ENCODE data around the gene ZNF18. TPM values are rescaled to one million over a fixed set of nuclear protein-coding genes. Genes with fewer than 3 reads are reported as not detected.
A peak's percentile ranks its signal among the peaks of the same experiment; 100 is the strongest.

Gene ZNF18, protein sequence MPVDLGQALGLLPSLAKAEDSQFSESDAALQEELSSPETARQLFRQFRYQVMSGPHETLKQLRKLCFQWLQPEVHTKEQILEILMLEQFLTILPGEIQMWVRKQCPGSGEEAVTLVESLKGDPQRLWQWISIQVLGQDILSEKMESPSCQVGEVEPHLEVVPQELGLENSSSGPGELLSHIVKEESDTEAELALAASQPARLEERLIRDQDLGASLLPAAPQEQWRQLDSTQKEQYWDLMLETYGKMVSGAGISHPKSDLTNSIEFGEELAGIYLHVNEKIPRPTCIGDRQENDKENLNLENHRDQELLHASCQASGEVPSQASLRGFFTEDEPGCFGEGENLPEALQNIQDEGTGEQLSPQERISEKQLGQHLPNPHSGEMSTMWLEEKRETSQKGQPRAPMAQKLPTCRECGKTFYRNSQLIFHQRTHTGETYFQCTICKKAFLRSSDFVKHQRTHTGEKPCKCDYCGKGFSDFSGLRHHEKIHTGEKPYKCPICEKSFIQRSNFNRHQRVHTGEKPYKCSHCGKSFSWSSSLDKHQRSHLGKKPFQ
- total RNA-seq (10 to 100 TPM; 16.2 to 16.5 TPM), polyA plus RNA-seq (ENCODE audit: insufficient read length in 2 of 2) (10 to 100 TPM; 10.1 to 12.0 TPM)
- long read RNA-seq, donor 1, partial matches to known transcripts, result 0 of 1 reads
- long read RNA-seq, donor 1, other reads (novel, unspliced or antisense), result 0 of 1 reads
- long read RNA-seq, donor 2, partial matches to known transcripts, result 0 of 1 reads
- long read RNA-seq, donor 2, other reads (novel, unspliced or antisense), result 0 of 1 reads
- long read RNA-seq, donor 3, result 0 reads
- long read RNA-seq, donor 4, result 0 reads

DNA sequence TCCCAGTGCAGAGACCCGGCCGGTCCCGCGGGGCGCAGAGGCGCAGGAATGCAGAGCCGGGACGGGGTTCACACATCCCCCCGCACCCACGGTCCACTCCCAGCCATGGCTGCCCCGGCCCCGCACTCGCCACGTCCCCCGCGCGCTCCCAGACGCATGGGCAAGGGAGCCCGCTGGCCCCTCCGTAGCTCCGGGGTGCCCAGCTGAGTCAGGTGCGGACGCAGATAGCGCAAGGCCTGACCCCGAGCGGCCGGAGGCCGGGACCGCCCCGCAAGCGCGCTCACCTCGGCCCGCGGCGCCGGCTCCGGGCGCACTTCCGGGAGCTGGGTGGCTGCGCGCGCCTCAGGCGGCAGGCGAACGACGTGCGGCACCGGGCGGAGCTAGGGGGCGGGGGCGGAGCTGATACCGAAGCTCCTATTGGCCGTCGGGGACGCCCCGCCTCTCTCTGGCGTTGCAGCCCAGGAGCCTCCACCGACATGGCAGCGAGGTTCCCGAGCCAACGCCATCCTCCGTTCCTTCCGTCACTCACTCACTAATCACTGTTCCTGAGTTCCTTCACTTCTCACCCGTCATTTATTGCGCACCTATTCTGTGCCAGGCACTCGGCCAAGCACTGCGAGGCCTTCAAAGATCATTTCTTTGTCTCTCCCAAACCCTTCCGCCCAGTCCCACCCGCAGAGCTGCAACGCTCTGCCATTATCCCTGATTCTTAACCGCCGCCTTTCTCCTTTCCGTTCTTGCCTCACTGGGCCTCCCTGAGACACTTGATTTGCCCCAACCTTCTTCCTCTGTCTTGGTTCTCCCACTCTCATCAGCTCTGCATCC lies at the start of gene ZNF18:
Gene ZNF18 (minus strand): TSS at position 329 of the 825 bp plus-strand sequence. CDS start 4,646 bp downstream, outside the sequence.
- peak; percentile 82 to 98 (median 90) for DNase-seq (ENCODE audit: low read depth in 4 of 6, low spot score in 6 of 6)

DNA sequence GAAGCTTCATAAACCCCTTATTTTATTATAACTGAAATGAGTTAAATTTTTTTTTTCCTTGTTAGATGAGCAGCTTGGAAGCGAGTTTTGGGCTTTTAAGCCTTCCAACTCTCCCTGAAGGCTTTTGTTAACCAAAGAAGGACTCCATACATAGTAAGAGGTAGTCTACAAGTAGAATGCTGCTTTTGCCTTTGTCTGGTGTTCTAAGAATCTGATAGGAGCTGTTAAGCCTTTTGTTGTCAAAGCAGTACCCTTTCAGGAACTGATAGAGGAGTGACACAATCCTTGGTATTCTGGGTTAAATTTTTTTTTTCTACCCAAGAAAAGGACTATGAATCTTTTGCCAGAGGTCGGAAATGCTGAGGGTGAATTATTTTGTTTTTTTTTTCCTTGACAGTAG lies 49.5 kb upstream of the ZNF18 start:
- Histone ChIP-seq H3K27me3 (ENCODE audit: control insufficient read depth, insufficient read depth, low read length) (no peaks in the 10 kb centered on the region), H3K9me3 (ENCODE audit: control insufficient read depth, insufficient read depth, low read length) (no peaks in the 10 kb centered on the region), H3K27ac (ENCODE audit: low read depth, low read length) (no peak overlapping the region), H3K4me1 (ENCODE audit: control insufficient read depth, insufficient read depth, low read length) (no peaks in the 10 kb centered on the region), H3K4me3 (ENCODE audit: low read depth, low read length) (no peak overlapping the region), H3K36me3 (ENCODE audit: control insufficient read depth, insufficient read depth, low read length) (no peaks in the 10 kb centered on the region)
- DNase-seq (ENCODE audit: low read depth in 4 of 6, low spot score in 6 of 6), result no peak
- WGBS (ENCODE audit: insufficient coverage), result no CpG with 5 or more reads among the region's 2 CpGs

More for the DNA sequence above, at the start of gene ZNF18:
- no peaks in the 10 kb centered on the region for H3K9me3 ChIP-seq (ENCODE audit: control insufficient read depth, insufficient read depth, low read length)
- H3K4me1 ChIP-seq (ENCODE audit: control insufficient read depth, insufficient read depth, low read length), result peaks cover 6% of the 10 kb centered on the region
- H3K4me3 ChIP-seq (ENCODE audit: low read depth, low read length), result peak within 1 kb of the TSS; percentile 85
- H3K27me3 ChIP-seq (ENCODE audit: control insufficient read depth, insufficient read depth, low read length), result no peaks in the 10 kb centered on the region
- peaks cover 5% of the 10 kb centered on the region for H3K36me3 ChIP-seq (ENCODE audit: control insufficient read depth, insufficient read depth, low read length)
- WGBS (ENCODE audit: insufficient coverage), result under 1% methylated on average over 74 of the region's 74 CpGs
- H3K27ac ChIP-seq (ENCODE audit: low read depth, low read length), result peak within 1 kb of the TSS; percentile 93

DNA sequence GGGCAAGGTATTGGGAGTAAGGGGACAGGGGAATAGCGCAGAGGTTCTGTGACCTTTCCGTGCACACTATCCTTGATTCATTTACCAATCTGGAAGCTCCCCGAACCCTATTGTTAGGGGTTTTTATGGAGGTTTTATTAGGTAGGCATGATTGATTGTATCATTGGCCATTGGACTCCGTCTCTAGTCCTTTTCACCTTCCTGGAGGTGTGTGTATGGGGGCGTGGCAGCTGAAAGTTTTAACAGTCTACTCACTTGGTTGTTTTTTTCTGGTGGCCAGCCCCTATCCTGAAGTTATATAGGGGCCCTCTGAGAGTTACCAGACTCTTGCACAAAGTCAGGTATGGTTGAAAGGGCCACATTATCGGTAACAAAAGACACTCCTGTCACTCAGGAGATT lies 46.4 kb upstream of the ZNF18 start:
- H3K4me1 ChIP-seq (ENCODE audit: control insufficient read depth, insufficient read depth, low read length), result no peaks in the 10 kb centered on the region
- 100% methylated on average over 2 of the region's 6 CpGs for WGBS (ENCODE audit: insufficient coverage)
- DNase-seq (ENCODE audit: low read depth in 4 of 6, low spot score in 6 of 6), result no peak

DNA sequence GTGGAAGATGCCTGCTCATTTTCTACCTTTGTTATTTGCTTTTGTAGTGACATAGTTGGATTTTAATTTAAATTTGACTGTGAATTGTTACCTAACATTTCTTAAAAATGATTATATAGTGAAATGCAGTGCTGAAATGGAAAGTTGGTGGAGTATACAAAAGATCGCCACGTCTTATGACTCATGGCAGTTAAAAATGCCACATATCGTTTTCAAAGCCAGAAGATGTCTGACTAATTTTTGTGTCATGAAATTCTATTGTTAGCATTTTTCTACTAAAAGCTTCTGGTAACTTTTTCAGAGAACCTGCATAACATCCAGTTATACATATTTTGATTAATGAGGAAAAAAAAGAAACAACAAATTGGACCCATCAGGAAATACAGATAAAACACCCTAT lies 44.0 kb upstream of the ZNF18 start:
- Histone ChIP-seq H3K9me3 (ENCODE audit: control insufficient read depth, insufficient read depth, low read length) (no peaks in the 10 kb centered on the region), H3K27ac (ENCODE audit: low read depth, low read length) (no peak overlapping the region), H3K27me3 (ENCODE audit: control insufficient read depth, insufficient read depth, low read length) (no peaks in the 10 kb centered on the region), H3K36me3 (ENCODE audit: control insufficient read depth, insufficient read depth, low read length) (no peaks in the 10 kb centered on the region), H3K4me1 (ENCODE audit: control insufficient read depth, insufficient read depth, low read length) (no peaks in the 10 kb centered on the region), H3K4me3 (ENCODE audit: low read depth, low read length) (no peak overlapping the region)
- no CpG with 5 or more reads among the region's 3 CpGs for whole genome bisulfite sequencing (ENCODE audit: insufficient coverage)
- no peak for DNase-seq (ENCODE audit: low read depth in 4 of 6, low spot score in 6 of 6)

More for the DNA sequence above, 46.4 kb upstream of the ZNF18 start:
- Histone ChIP-seq H3K27me3 (ENCODE audit: control insufficient read depth, insufficient read depth, low read length) (no peaks in the 10 kb centered on the region), H3K27ac (ENCODE audit: low read depth, low read length) (no peak overlapping the region), H3K9me3 (ENCODE audit: control insufficient read depth, insufficient read depth, low read length) (no peaks in the 10 kb centered on the region), H3K36me3 (ENCODE audit: control insufficient read depth, insufficient read depth, low read length) (no peaks in the 10 kb centered on the region), H3K4me3 (ENCODE audit: low read depth, low read length) (no peak overlapping the region)

DNA sequence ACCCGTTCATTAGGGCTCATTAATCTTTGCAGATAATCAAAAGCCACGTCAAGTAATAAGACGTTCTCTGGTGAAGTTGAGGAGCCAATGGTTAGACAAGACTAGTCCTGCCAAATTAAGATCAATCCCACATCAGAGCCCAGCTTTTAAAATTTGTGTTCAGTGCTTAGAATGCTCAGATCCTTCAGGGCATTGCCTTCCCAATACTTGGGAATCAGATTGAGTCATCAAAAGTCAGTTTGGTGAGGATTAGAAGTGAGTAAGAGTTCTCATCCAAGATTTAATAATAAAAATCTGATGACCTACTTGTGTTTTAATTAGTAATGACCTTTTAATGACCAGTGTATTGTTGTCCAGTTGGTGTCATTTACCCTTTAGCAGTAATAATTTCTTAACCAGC lies 43.2 kb upstream of the ZNF18 start:
- Histone ChIP-seq H3K9me3 (ENCODE audit: control insufficient read depth, insufficient read depth, low read length) (no peaks in the 10 kb centered on the region), H3K27ac (ENCODE audit: low read depth, low read length) (no peak overlapping the region), H3K36me3 (ENCODE audit: control insufficient read depth, insufficient read depth, low read length) (no peaks in the 10 kb centered on the region), H3K27me3 (ENCODE audit: control insufficient read depth, insufficient read depth, low read length) (no peaks in the 10 kb centered on the region), H3K4me3 (ENCODE audit: low read depth, low read length) (no peak overlapping the region), H3K4me1 (ENCODE audit: control insufficient read depth, insufficient read depth, low read length) (no peaks in the 10 kb centered on the region)
- no peak for DNase-seq (ENCODE audit: low read depth in 4 of 6, low spot score in 6 of 6)
- WGBS (ENCODE audit: insufficient coverage), result no CpG with 5 or more reads among the region's 3 CpGs

DNA sequence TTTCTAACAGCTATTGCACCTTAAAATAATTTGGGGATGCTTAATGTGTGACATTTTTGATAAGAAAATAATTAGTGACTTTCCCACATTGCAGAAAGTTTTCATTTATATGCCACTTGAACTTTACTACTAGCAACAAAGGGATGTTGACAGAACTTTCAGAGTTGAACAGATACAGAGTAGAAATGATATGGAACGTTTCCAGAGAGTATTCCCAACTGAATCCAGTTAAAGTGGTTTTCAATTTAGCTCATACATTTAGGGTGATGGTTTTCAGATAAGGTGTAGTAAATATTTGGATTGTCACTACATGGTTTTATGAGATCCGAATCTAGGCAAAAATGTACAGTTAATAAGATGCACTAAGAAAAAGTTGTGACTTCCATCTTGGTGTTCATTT lies 40.7 kb upstream of the ZNF18 start:
- Histone ChIP-seq H3K36me3 (ENCODE audit: control insufficient read depth, insufficient read depth, low read length) (no peaks in the 10 kb centered on the region), H3K4me1 (ENCODE audit: control insufficient read depth, insufficient read depth, low read length) (no peaks in the 10 kb centered on the region), H3K4me3 (ENCODE audit: low read depth, low read length) (no peak overlapping the region), H3K27me3 (ENCODE audit: control insufficient read depth, insufficient read depth, low read length) (no peaks in the 10 kb centered on the region), H3K9me3 (ENCODE audit: control insufficient read depth, insufficient read depth, low read length) (no peaks in the 10 kb centered on the region), H3K27ac (ENCODE audit: low read depth, low read length) (no peak overlapping the region)
- no peak for DNase-seq (ENCODE audit: low read depth in 4 of 6, low spot score in 6 of 6)
- WGBS (ENCODE audit: insufficient coverage), result 100% methylated on average over 1 of the region's 2 CpGs

DNA sequence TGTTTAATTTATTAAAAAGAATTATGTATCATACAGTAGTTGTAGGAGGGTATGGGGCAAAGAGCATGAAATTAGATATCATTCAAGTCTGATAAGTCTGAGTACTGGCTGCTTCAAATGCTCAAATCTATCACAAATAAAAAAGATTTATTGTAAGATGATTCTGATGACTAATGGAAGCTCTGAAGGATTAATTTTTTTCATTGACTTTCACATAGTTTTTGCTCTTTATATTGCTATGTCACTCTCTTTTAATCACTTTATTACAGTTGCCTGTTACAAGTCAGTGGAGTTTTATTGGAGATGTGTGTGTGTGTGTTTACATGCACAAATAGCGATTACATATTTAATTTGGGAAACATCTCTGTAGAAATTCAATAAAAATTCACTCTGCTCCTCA lies 38.4 kb upstream of the ZNF18 start:
- H3K36me3 ChIP-seq (ENCODE audit: control insufficient read depth, insufficient read depth, low read length), result no peaks in the 10 kb centered on the region
- no CpG with 5 or more reads among the region's 1 CpG for WGBS (ENCODE audit: insufficient coverage)
- H3K9me3 ChIP-seq (ENCODE audit: control insufficient read depth, insufficient read depth, low read length), result no peaks in the 10 kb centered on the region
- no peak for DNase-seq (ENCODE audit: low read depth in 4 of 6, low spot score in 6 of 6)
- no peak overlapping the region for H3K27ac ChIP-seq (ENCODE audit: low read depth, low read length)
- H3K27me3 ChIP-seq (ENCODE audit: control insufficient read depth, insufficient read depth, low read length), result no peaks in the 10 kb centered on the region
- H3K4me1 ChIP-seq (ENCODE audit: control insufficient read depth, insufficient read depth, low read length), result no peaks in the 10 kb centered on the region
- no peak overlapping the region for H3K4me3 ChIP-seq (ENCODE audit: low read depth, low read length)

DNA sequence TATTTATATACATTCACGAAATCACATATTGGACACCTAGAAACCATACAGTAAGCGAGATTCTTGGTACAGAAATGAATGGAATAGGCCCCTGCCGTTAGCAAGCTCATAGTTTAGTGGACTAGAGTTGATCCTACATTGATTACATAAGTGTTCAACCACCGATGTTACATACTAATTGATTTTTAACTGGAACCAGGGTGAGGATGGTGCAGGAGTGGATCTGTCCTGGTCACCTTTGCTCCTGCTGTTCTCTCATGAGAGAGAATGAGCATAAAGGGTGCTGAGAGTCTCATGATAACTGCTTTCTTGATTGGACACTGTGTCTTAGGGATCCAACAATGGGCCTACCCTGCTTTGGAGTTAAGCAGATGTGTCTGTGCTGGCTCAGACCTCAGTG lies 37.3 kb upstream of the ZNF18 start:
- Histone ChIP-seq H3K4me3 (ENCODE audit: low read depth, low read length) (no peak overlapping the region), H3K36me3 (ENCODE audit: control insufficient read depth, insufficient read depth, low read length) (no peaks in the 10 kb centered on the region), H3K9me3 (ENCODE audit: control insufficient read depth, insufficient read depth, low read length) (no peaks in the 10 kb centered on the region), H3K27ac (ENCODE audit: low read depth, low read length) (no peak overlapping the region), H3K4me1 (ENCODE audit: control insufficient read depth, insufficient read depth, low read length) (no peaks in the 10 kb centered on the region), H3K27me3 (ENCODE audit: control insufficient read depth, insufficient read depth, low read length) (no peaks in the 10 kb centered on the region)
- DNase-seq (ENCODE audit: low read depth in 4 of 6, low spot score in 6 of 6), result no peak
- no CpG with 5 or more reads among the region's 4 CpGs for WGBS (ENCODE audit: insufficient coverage)

DNA sequence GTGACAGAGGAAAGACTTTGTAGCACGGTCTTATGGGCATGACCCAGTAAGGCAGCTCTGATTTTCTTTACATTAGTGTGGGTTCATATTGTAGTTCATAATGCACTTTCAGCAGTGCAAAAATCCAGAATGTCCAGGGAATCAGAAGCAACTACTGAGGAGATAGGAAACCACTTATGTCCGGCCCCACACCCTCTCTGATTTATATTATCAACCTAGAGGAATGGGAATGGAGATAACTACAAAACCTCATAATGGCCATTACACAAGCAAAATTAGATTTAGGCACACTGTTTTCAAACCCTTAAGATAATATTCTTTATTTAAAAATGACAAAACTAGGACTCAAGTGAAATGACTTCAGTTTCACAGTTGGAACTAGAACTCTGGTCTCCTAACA lies 31.3 kb upstream of the ZNF18 start:
- Histone ChIP-seq H3K36me3 (ENCODE audit: control insufficient read depth, insufficient read depth, low read length) (no peaks in the 10 kb centered on the region), H3K9me3 (ENCODE audit: control insufficient read depth, insufficient read depth, low read length) (no peaks in the 10 kb centered on the region), H3K27me3 (ENCODE audit: control insufficient read depth, insufficient read depth, low read length) (no peaks in the 10 kb centered on the region), H3K4me1 (ENCODE audit: control insufficient read depth, insufficient read depth, low read length) (no peaks in the 10 kb centered on the region), H3K27ac (ENCODE audit: low read depth, low read length) (no peak overlapping the region), H3K4me3 (ENCODE audit: low read depth, low read length) (no peak overlapping the region)
- DNase-seq (ENCODE audit: low read depth in 4 of 6, low spot score in 6 of 6), result no peak
- no CpG with 5 or more reads among the region's 2 CpGs for WGBS (ENCODE audit: insufficient coverage)
